Motor neuron (in vitro differentiated cells): ENCODE data around the gene VPS45. TPM values are rescaled to one million over a fixed set of nuclear protein-coding genes. Genes with fewer than 3 reads are reported as not detected.
A peak's percentile ranks its signal among the peaks of the same experiment; 100 is the strongest.
"Not testable (repeated sequence)": the region's sequence is repeated elsewhere in the genome, so short reads cannot be mapped to it uniquely, and the experiment has no call there.

Source experiments
- ATAC-seq, 8 experiments: fragments of 200-7000 bp; cut with Tn5 transposase; replicated peaks in 6 of 8; 2 replicates each; pipeline ENCODE4 v1.8.0; 2021; ENCODE audit warnings: mild to moderate bottlenecking in 8 of 8, moderate library complexity in 8 of 8
- H3K27ac ChIP-seq, 2 donors: fragments of 250-450 bp; sonication (Bioruptor Pico); 2 replicates each; pipeline ENCODE4 v1.9.0; 2021; ENCODE audit warnings: antibody characterized with exemption in 2 of 2, mild to moderate bottlenecking in 2 of 2, moderate library complexity in 1 of 2
- H3K4me1 ChIP-seq, 2 donors: fragments of 250-450 bp; sonication (Bioruptor Pico); replicated peaks in 1 of 2; 2 replicates each; pipeline ENCODE4 v1.6.1; 2021; ENCODE audit warnings: antibody characterized with exemption in 2 of 2, mild to moderate bottlenecking in 2 of 2, moderate library complexity in 1 of 2
- H3K4me3 ChIP-seq, 5 donors: fragments of 250-450 bp; sonication (Bioruptor Pico); 2 replicates each; pipeline ENCODE4 v1.9.0; 2021; ENCODE audit warnings: antibody characterized with exemption in 5 of 5, mild to moderate bottlenecking in 5 of 5, moderate library complexity in 4 of 5
- WGBS, 10 experiments: fragments of 450-650 bp; shearing (Covaris generic); methylation state at CpG; one replicate each; pipeline ENCODE4 v1.0.0; 2022; 5-methylcytosine and 5-hydroxymethylcytosine counted together
- in situ Hi-C, 9 experiments: fragments of 400-800 bp; cut with MboI; loops; one replicate each; pipeline ENCODE4 v1.15.0; 2021; ENCODE audit warnings: low sequenced_read_pairs in 9 of 9, low pct_unique_long_range_greater_than_20kb in 2 of 9; ENCODE audit not compliant: unreplicated experiment in 9 of 9
- total RNA-seq, 8 experiments: library from RNA; unstranded; fragments of 300-600 nt; gene quantifications; 2 replicates each; pipeline versions ENCODE4 v1.2.3 to v1.2.4, GENCODE V29; 2022

The VPS45 gene
- total RNA-seq, 8 experiments from 2014 or later: 37.4 to 109 (median 75.6) TPM

- Histone ChIP-seq H3K27ac (no peak overlapping the region), H3K4me1 (peaks cover 4 to 10% of the 10 kb centered on the region in 2 donors), H3K4me3 (no peak overlapping the region)
- in situ Hi-C loops: no loop called here
- ATAC-seq: no peak
- 75 to 100% (median 90%) methylated on average over 1 to 5 of the region's 5 CpGs; no CpG with 5 or more reads in 3 of the 10 experiments for WGBS, 10 experiments
These were observed 77.0 kb downstream of the VPS45 start for GRCh38 chr1:150144606-150145005.

- H3K4me3 ChIP-seq, ATAC-seq, H3K27ac ChIP-seq, in situ Hi-C loops: not testable (repeated sequence)
- WGBS, 10 experiments: 60 to 100% (median 96%) methylated on average over 2 to 5 of the region's 5 CpGs; no CpG with 5 or more reads in 1 of the 10 experiments
- H3K4me1 ChIP-seq: peaks cover 4 to 10% of the 10 kb centered on the region in 2 donors
These were observed 78.4 kb downstream of the VPS45 start for GRCh38 chr1:150146016-150146415.

- H3K27ac ChIP-seq: no peak overlapping the region
- peak overlapping the region in 1 of 5 donors; percentile 4 for H3K4me3 ChIP-seq
- in situ Hi-C loops: no loop called here
- no peak for ATAC-seq
- peaks cover 13 to 14% of the 10 kb centered on the region in 2 donors for H3K4me1 ChIP-seq
- WGBS, 10 experiments: 77 to 100% (median 95%) methylated on average over 1 to 10 of the region's 10 CpGs; no CpG with 5 or more reads in 1 of the 10 experiments
These were observed 79.4 kb downstream of the VPS45 start for GRCh38 chr1:150146849-150147542.

GRCh38 chr1:150148837-150149270 lies 81.3 kb downstream of the VPS45 start:
- peak in 5 of 8 experiments; percentile 16 to 32 (median 29) for ATAC-seq
- Histone ChIP-seq H3K4me3 (peak overlapping the region; percentile 59 to 96 (median 77)), H3K4me1 (peaks cover 20 to 31% of the 10 kb centered on the region in 2 donors), H3K27ac (peak overlapping the region; percentile 92 to 95)
- 11 to 42% (median 35%) methylated on average over 1 to 6 of the region's 8 CpGs; no CpG with 5 or more reads in 2 of the 10 experiments for WGBS, 10 experiments
- in situ Hi-C loops: no loop called here

- peak within 1 kb of the TSS; percentile 92 to 95 for H3K27ac ChIP-seq
- in situ Hi-C loops: no loop called here
- WGBS, 10 experiments: 0 to 40% (median 0%) methylated on average over 1 to 16 of the region's 89 CpGs; no CpG with 5 or more reads in 2 of the 10 experiments
- ATAC-seq: peak; percentile 76 to 86 (median 82)
- H3K4me3 ChIP-seq: peak within 1 kb of the TSS; percentile 59 to 96 (median 77)
- H3K4me1 ChIP-seq: peaks cover 20 to 31% of the 10 kb centered on the region in 2 donors
These were observed 81.9 kb downstream of the VPS45 start, which contains the start of gene PLEKHO1 for GRCh38 chr1:150149271-150150132. Gene PLEKHO1 (plus strand): TSS chr1:150149916. CDS start chr1:150150258, 342 bp downstream.

- 0 to 1% (median 0%) methylated on average over 1 to 18 of the region's 114 CpGs; no CpG with 5 or more reads in 6 of the 10 experiments for WGBS, 10 experiments
- ATAC-seq: peak; percentile 1 to 45 (median 12)
- H3K4me1 ChIP-seq: peaks cover 20 to 31% of the 10 kb centered on the region in 2 donors
- peak overlapping the region; percentile 92 to 95 for H3K27ac ChIP-seq
- peak overlapping the region; percentile 59 to 96 (median 77) for H3K4me3 ChIP-seq
- in situ Hi-C loops: no loop called here
These were observed 82.8 kb downstream of the VPS45 start for GRCh38 chr1:150150133-150151021.

GRCh38 chr1:150151291-150152181 lies 84.0 kb downstream of the VPS45 start:
- ATAC-seq: peak in 1 of 8 experiments; percentile 17
- Histone ChIP-seq H3K4me3 (peak overlapping the region; percentile 59 to 96 (median 77)), H3K27ac (peak overlapping the region in 1 of 2 donors; percentile 95), H3K4me1 (peaks cover 20 to 31% of the 10 kb centered on the region in 2 donors)
- in situ Hi-C loops: no loop called here
- 9 to 75% (median 23%) methylated on average over 1 to 5 of the region's 15 CpGs; no CpG with 5 or more reads in 6 of the 10 experiments for WGBS, 10 experiments

- Histone ChIP-seq H3K27ac (no peak overlapping the region), H3K4me3 (peak overlapping the region in 4 of 5 donors; percentile 59 to 96 (median 70)), H3K4me1 (peaks cover 20 to 31% of the 10 kb centered on the region in 2 donors)
- no peak for ATAC-seq
- in situ Hi-C loops: no loop called here
- 90 to 100% (median 91%) methylated on average over 2 of the region's 2 CpGs; no CpG with 5 or more reads in 6 of the 10 experiments for WGBS, 10 experiments
These were observed 84.6 kb downstream of the VPS45 start for GRCh38 chr1:150152182-150152536.

GRCh38 chr1:150152772-150153456 lies 85.3 kb downstream of the VPS45 start:
- peak in 1 of 8 experiments; percentile 2 for ATAC-seq
- peaks cover 20 to 27% of the 10 kb centered on the region in 2 donors for H3K4me1 ChIP-seq
- in situ Hi-C loops: no loop called here
- H3K4me3 ChIP-seq: no peak overlapping the region
- 52 to 97% (median 92%) methylated on average over 2 to 8 of the region's 8 CpGs for WGBS, 10 experiments
- H3K27ac ChIP-seq: no peak overlapping the region

- 0 to 97% (median 83%) methylated on average over 1 to 4 of the region's 4 CpGs; no CpG with 5 or more reads in 1 of the 10 experiments for WGBS, 10 experiments
- no peak for ATAC-seq
- peaks cover 16 to 20% of the 10 kb centered on the region in 2 donors for H3K4me1 ChIP-seq
- H3K27ac ChIP-seq: no peak overlapping the region
- in situ Hi-C loops: no loop called here
- H3K4me3 ChIP-seq: no peak overlapping the region
These were observed 86.6 kb downstream of the VPS45 start for GRCh38 chr1:150154143-150154542.
